ENCODE measurements around the gene PHF20.
A peak's percentile ranks its signal among the peaks of the same experiment; 100 is the strongest.
"Not testable (repeated sequence)": the region's sequence is repeated elsewhere in the genome, so short reads cannot be mapped to it uniquely, and the experiment has no call there.

Gene PHF20

GRCh38 chr20:35776513-35777101, 4.8 kb downstream of the PHF20 start:
- peak; percentile 20 for DNase-seq (ENCODE audit: low spot score)

- DNase-seq (ENCODE audit: low spot score) = not testable (repeated sequence)
Observed at GRCh38 chr20:35783811-35784210, 12.0 kb downstream of the PHF20 start.

- not testable (repeated sequence) for DNase-seq (ENCODE audit: low spot score)
Observed at GRCh38 chr20:35785541-35785940, 13.7 kb downstream of the PHF20 start.

- DNase-seq (ENCODE audit: low spot score) = no peak
Observed at GRCh38 chr20:35788796-35789195, 17.0 kb downstream of the PHF20 start.

GRCh38 chr20:35791097-35791496, 19.3 kb downstream of the PHF20 start:
- DNase-seq (ENCODE audit: low spot score) = no peak

GRCh38 chr20:35791821-35792220, 20.0 kb downstream of the PHF20 start:
- peak; percentile 57 for DNase-seq (ENCODE audit: low spot score)

- DNase-seq (ENCODE audit: low spot score) = no peak
Observed at GRCh38 chr20:35792740-35793139, 20.9 kb downstream of the PHF20 start.

- DNase-seq (ENCODE audit: low spot score) = no peak
Observed at GRCh38 chr20:35796571-35796970, 24.8 kb downstream of the PHF20 start.

- no peak for DNase-seq (ENCODE audit: low spot score)
Observed at GRCh38 chr20:35801865-35802264, 30.1 kb downstream of the PHF20 start.

GRCh38 chr20:35806075-35806474, 34.3 kb downstream of the PHF20 start:
- DNase-seq (ENCODE audit: low spot score) = no peak

GRCh38 chr20:35807877-35808276, 36.1 kb downstream of the PHF20 start:
- DNase-seq (ENCODE audit: low spot score) = no peak

- peak; percentile 20 for DNase-seq (ENCODE audit: low spot score)
Observed at GRCh38 chr20:35820715-35821114, 48.9 kb downstream of the PHF20 start.

GRCh38 chr20:35821807-35822242, 50.0 kb downstream of the PHF20 start:
- DNase-seq (ENCODE audit: low spot score) = peak; percentile 47

GRCh38 chr20:35823147-35823546, 51.3 kb downstream of the PHF20 start:
- no peak for DNase-seq (ENCODE audit: low spot score)

GRCh38 chr20:35823937-35824336, 52.1 kb downstream of the PHF20 start:
- no peak for DNase-seq (ENCODE audit: low spot score)

GRCh38 chr20:35826397-35826998, 54.7 kb downstream of the PHF20 start:
- no peak for DNase-seq (ENCODE audit: low spot score)

GRCh38 chr20:35828434-35828833, 56.6 kb downstream of the PHF20 start:
- DNase-seq (ENCODE audit: low spot score) = no peak

GRCh38 chr20:35828916-35829315, 57.1 kb downstream of the PHF20 start:
- DNase-seq (ENCODE audit: low spot score) = no peak

GRCh38 chr20:35830264-35830663, 58.4 kb downstream of the PHF20 start:
- no peak for DNase-seq (ENCODE audit: low spot score)

- no peak for DNase-seq (ENCODE audit: low spot score)
Observed at GRCh38 chr20:35831029-35831428, 59.2 kb downstream of the PHF20 start.

GRCh38 chr20:35831971-35832370, 60.2 kb downstream of the PHF20 start:
- no peak for DNase-seq (ENCODE audit: low spot score)

- DNase-seq (ENCODE audit: low spot score) = no peak
Observed at GRCh38 chr20:35833241-35833640, 61.4 kb downstream of the PHF20 start.

GRCh38 chr20:35837577-35838195, 65.9 kb downstream of the PHF20 start:
- no peak for DNase-seq (ENCODE audit: low spot score)

- DNase-seq (ENCODE audit: low spot score) = no peak
Observed at GRCh38 chr20:35838205-35838604, 66.4 kb downstream of the PHF20 start.

Data from AG08396 (cell line).